Kasumi-1 (cell line): Measurements from ENCODE around the gene PMIS2.

Experiments used
- DNase-seq, 2 experiments: peaks; one replicate each; lab custom pipeline; 2025; lab: John Stamatoyannopoulos, UW

PMIS2 gene

DNA sequence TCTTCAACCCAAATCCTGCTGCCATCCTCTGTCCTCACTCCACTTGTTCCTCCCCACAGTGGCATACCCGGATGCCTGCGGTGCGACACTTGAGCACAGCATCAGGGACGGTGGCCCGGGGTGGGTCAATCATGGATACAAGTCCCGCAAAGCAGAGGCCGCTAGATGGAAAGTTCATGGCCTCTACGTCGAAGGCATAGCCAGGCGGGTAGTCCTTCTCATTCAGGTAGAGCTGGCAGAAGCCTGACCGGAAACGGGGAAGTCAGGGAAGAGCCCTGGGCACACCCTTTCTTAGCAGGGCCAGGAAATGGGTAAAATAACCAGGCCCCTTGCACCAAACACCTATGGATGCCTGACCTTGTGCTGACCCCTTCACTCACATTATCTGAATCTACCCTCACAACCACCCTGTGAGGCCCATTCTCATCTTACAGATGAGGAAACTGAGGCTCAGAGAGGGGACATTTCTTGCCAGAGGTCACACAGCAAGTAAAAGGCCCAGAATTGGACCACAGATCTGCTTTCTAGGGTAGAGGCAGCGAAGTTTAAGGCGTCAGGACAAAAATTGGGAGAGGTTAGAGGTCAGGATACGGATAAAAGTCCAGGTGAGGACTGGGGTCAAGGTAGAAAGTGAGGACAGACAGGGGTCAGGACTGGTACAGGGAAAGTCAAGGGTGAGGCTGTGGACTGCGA, 29.0 kb upstream of the PMIS2 start:
- DNase-seq = no peak

DNA sequence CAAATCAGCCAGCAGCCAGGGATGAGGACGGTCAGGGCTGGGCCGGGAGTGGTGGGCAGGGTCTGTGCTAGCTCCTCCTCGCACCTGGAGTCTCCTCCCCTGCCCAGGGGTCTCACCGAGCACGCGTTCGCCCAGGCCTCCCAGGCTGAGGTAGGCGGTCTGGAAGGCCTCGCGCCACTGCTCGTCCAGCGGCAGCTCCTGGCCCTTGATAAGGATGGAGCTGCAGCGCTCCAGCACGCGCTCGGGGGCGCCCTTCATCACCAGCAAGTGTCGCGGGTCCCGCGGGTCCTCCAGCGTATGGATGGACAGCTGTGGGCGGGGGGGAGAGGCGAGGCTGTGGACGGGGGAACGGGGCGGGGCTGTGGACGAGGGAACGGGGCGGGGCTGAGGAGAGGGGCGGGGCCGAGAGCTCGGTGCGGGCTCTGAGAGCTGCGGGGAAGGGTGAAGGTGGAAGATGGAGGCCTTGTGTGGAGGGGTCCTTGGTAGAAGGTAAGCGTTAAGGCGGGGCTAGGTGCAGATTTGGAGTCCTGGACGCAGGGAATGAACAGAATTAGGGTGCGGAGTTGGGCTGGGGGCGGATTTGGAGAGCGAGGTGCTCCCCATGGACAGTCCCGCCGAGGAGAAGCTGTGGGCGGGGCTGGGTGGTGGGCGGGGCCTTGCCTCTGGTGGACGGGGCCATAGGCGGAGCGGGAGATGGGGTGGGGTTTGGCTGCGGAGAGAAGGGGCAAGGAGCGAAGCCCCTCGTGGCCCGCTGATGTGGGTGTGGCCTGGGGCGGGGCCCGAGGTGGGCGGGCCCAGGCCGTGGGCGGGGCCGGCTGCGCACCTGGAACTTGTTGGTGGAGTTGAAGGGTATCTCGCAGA, 28.2 kb upstream of the PMIS2 start:
- DNase-seq = no peak

DNA sequence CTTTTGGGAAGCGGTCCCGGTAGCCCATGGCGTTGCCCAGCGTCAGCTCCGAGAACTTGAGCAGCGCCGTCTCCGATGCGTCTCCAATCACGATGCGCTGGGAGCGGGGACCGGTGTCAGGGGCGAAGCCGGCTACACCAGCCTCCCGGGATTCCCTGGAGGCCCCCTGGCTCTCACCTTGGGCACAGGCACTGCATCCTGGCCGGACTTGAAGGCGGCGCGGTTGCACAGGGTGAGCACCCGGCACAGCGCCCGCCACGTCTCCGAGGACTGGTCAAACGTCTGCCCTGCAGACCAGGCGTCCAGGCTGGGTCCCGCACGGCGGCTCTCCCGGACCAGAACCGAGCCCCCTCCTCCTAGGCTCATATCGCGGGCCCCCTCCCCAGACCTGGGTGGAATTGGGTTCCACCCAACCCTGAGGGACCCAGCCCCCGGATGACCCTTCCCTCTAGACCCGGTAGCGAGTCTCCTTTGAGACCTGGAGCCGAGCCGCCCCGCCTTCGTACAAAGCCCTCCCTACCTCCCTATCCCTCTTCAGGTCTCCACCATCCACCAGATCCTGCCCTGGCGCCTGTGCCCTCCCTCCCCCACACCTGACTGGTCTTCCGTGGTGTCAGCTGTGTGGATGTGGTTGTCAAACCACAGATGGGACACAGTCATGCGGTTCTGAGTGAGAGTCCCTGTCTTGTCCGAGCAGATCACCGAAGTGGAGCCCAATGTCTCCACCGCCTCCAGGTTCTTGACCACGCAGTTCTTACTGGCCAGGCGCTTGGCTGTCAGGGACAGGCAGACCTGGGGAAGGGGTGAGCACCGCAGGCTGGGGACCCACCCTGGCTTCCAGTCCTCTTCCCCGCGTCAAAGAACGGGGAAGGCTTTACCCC, 27.3 kb upstream of the PMIS2 start:
- no peak for DNase-seq

DNA sequence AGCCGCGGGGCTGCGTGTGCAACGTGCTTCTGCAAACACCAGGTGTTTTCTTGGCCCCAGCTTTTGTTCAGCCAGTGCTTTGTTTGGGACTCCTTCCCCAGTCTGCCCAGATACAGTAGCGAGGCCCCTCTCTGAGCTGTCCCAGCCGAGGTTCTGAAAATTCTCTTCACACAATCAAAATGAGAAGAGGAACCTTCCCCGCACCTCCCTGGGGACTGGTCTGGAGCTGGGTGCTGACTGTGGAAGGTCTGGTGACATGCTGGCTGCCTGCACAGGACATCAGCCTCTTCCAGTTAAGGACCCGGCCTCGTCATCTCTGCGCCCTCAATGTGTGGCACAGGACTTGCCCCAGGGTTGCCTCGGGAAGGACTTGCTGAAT, 26.7 kb upstream of the PMIS2 start:
- DNase-seq = peak; percentile 15 to 27

DNA sequence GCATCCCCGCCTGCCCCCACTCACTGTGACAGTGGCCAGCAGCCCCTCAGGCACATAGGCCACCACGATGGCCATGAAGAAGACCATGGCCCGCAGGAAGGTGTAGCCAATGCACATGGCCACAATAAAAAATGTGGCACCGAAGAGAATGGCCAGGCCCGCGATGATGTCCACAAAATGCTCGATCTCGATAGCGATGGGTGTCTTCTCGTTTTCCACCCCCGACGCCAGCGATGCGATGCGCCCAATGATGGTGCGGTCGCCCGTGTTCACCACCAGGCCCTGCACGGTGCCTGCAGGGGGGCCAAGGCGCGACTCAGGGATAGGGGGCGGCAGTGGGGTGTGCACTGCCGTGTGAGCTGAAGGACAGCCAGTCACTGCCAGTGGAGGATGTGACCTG, 26.2 kb upstream of the PMIS2 start:
- no peak for DNase-seq

DNA sequence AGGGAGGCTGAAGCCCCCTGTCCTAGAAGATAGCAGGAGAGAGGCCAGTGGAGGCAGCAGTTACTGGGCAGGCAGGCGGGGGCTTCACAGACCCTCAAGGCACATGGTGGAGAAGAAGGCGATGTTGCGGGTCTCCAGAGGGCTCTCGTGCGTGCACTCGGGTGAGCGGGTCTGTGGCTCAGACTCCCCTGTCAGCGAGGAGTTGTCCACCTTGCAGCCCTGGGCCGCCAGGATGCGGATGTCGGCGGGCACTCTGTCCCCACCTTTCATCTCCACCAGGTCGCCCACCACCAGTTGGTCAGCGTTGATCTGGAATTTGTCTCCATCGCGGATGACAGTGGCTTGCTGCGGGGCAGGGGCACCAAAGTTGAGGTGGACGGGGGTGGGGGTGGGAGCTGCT, 25.7 kb upstream of the PMIS2 start:
- DNase-seq = no peak

DNA sequence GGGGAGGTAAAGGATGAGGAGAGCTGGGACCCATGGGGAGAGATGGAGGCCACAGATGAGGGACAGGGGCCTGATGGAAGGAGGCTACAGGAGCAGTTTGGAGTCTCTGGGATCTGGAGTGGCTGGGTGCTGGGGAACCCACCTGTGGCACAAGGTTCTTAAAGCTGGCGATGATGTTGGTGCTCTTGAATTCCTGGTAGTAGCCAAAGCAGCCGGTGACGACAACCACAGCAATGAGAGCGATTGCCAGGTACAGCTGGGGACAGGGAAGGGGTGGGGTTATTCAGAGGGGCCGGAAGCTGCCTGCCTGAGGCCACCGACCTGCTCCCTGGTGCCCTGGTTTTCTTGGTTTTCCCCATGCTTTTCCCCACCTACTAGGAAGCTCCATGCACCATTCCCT, 25.3 kb upstream of the PMIS2 start:
- no peak for DNase-seq

DNA sequence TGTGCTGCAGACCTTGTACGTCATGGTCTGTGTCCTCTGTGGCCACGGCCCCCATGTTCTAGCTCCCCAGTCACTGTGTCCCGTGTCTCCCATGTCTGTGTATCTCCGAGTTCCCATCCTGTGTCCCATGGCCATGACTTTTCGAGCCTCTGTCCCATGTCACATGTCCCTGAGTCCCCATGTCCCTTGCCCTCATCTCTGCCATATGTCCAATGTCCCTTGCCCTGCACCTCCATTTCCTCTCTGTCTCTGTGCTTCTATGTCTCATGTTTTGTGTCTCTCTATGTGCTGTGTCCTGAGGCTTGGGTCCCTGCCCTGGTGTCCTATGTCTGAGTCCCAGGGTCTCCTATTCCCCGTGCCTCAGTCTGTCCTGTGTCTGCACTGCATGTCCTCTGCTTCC, 24.5 kb upstream of the PMIS2 start:
- no peak for DNase-seq

DNA sequence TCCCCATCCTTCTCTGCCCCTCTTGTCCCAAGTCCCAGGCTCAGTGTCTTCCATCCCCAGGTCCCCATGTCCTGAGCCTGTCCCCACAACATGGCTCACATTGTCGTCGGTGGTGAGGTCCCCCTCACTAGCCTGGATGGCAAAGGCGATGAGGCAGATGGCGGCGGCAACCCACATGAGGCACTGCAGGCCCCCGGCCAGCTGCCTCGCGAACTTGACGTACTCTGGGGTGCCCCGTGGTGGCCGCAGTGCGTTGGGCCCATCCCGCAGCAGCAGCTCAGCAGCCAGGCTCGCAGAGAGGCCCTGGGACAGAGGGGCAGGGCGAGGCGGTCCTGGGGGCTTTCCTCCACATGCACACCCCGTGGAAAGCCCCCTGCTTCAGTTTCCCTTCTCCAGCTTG, 23.6 kb upstream of the PMIS2 start:
- DNase-seq = no peak

DNA sequence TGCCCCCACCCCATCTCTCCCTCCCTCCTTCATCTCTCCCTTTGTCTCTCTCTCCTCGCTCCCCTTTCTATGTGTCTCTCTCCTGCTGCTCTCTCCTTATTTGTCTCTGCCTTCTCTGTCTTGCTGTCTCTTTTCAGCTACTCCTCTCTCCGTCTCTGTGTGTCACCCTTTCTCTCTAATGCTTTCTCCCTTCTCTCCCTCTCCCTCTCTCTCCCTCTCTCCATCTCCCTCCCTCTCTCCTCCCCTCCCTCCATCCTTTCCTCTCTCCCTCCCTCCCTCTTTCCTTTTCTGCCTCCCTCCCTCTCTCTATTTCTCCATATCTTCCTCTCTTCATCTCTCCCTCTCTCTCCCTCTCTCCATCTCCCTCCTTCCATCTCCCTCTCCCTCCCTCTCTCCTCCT, 23.2 kb upstream of the PMIS2 start:
- DNase-seq = no peak

DNA sequence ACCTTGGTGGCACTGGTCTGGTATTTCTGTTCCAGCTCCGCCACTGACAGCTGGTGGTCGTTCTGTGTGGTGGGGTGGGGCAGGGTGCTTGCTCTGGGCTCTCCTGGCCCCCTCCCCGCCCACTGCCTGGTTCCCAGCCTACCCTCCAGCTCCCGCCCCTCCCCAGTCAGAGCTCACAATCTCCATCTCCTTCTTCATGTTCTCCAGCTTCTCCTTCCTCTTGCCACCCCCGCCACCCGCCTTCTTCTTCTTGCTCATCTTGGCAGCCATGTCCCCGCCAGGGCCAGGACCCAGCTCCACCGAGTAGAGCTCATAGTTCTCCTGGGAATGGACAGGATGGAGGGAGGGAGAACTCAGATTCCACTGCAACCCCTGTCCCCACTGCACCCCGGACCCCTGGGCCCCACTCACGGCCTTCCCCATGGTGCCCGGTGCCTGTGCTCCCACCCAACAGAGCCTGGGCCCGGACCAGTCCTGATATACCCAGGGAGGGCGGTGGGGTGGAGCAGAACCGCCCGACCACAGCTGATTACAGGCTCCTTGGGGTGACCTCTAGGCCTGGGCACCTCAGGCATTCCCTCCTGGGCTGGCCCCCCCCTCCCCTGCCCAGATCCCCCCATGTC, 22.7 kb upstream of the PMIS2 start, which contains the start of gene ATP4A:
TSS of gene ATP4A (minus strand) at position 452 of the 623 bp plus-strand sequence. CDS start at position 423, 29 bp downstream.
- no peak for DNase-seq

DNA sequence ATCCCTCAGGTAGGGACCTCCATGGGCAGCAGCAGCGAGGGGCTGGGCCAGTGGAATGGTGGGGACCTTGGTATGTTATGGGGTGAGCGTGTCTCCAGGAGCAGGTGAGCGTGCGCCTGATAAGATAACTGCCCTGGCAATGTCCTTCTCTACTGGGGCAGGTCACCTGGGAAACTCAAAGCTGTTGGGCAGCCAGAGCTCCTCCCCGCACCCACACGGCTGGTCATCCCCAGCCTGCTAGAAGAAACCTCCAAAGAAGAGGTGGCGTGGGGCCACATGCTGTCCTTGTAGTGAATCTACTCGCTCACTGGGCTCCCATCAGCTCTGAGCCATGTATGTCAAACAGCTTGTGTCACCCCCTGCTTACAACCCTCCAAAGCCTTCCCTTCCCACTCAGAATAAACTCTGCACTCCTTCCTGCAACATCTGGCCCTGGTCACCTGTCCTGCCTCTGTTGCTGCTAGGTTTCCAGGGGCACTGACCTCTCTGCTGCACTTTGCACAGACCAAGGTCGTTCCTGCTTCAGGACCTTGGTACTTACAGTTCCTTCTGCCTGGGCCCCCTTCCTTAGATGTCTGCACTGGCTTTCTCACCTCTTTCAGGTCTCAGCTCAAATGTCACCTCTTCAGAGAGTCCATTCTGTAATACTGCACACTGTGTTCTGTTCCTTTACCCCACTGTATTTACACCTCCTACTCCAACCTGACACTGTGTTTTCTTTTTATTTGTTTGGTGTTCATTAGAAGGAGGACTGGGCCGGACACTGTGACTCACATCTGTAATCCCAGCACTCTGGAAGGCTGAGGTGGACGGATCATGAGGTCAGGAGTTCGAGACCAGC, 20.7 kb upstream of the PMIS2 start:
- no peak for DNase-seq

DNA sequence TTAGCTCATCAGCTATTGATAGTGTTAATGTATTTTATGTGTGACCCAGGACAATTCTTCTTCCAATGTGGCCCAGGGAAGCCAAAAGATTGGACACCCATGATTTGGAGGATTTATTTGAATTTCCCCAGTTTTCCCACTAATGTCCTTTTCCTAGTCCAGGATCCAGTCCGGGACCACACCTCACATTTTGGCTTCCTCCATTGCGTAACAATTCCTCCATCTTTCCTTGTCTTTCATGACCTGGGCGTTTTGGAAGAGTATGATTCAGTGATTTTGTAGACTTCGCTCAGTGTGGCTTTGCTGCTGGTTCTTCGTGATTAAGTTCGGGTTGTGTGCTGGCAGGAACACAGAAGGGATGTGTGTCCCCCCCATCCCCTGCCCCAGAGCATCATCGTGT, 19.2 kb upstream of the PMIS2 start:
- DNase-seq = no peak

DNA sequence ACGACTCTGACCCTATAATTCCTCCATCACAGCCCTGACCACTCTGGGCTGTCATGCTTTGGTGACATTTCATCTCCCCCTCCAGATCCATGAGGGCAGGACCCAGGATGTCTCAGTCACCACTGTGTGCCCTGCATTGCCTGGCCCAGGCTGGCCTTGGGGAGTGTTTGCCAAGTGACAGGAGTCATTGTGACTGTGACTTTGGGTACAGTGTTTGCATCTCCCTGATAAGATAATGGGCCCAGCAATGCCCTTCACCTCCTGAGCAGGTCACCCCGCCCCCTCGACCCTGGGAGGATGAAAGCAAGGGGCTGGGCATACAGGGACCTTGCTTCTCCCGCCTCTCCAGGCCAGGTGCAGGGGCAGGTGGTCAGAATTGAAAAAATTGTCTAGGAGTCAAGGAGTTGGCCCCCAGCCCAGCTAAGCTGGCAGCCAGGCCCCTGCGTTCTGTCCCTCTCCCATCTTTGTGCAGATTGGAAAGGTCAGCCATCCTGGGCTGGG, 16.6 kb upstream of the PMIS2 start:
- DNase-seq = no peak

DNA sequence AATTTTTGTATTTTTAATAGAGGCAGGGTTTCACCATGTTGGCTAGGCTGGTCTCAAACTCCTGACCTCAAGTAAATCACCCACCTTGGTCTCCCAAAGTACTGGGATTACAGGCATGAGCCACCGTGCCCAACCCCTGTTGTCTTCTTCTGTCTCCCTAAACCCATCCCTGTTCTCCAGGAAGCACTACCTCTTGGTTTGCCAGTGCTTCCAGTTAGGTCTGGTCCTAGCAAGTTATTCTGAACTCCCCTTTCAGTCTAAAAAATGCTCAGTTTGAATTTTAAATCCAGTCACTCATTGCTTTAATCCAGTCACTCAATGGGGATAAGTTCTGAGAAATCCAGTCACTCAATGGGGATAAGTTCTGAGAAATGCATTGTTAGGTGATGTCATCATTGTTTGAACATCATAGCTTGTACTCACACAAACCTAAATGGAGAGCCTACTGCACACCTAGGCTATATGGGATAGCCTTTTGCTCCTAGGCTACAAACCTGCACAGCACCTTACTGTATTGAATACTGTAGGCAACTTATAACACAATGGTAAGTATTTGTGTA, 14.5 kb upstream of the PMIS2 start:
- no peak for DNase-seq

DNA sequence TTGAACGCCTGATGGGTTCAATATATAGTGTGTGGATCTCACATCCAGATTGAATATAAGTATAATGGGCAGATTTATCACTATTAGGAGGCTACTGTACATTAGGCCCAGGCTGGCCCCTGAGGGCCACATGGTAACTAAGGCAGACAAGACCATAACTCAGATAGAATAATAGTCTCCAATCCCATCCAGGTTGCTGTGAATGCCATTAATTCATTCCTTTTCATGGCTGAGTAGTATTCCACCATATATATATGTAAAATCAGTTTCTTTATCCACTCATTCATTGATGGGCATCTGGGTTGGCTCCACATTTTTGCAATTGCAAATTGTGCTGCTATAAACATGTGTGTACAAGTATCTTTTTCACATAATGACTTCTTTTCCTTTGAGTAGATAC, 8.1 kb upstream of the PMIS2 start:
- no peak for DNase-seq

DNA sequence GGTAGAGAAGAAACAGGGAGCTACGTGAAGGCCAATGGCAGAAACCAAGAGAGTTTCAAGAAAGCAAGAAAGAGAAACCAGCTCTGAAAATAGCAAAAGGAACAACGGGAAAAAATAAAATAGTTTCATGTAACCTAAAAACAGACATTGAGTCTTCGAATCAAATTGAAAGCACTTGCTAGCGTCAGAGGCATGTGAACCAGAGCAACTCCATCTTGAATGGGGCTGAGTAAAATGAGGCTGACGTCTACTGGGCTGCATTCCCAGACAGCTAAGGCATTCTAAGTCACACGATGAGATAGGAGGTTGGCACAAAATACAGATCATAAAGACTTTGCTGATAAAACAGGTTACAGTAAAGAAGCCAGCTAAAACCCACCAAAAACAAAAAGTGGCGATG, 7.3 kb upstream of the PMIS2 start:
- DNase-seq = no peak

DNA sequence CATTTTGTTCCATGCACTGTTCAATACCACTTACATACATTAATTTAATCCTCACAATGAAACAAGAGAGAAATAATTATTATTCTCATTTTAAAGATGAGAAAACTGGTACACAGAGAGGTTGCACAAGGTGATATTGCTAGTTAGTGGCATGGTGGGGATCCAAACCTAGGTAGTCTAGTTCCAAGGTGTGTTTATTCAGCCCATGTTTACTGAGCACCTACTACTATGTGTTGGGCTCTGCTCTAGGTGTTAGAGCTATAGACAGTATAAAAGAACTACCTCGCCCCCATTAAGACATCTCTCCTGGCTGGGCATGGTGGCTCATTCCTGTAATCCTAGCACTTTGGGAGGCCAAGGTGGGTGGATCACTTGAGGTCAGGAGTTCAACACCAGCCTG, 3.2 kb upstream of the PMIS2 start:
- DNase-seq = no peak

DNA sequence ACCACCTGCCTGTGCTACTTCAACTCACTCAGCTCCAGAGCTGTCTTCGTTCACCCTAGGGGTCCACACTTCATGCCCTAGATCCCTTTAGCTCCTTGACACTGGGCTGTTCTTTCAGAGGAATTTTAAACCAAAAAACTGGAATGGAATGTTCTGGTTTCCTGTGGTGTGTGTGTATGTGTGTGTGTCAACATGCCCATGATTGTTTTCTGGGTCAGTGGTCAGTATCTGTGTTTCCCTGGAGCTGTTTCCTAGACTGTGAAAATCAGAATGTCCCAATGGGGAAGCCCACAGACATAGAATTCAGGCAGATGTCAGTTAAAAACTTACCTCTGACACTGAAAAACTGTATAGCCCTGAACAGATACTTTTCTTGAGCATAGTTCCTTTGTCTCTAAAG, 1.3 kb downstream of the PMIS2 start:
- DNase-seq = no peak

DNA sequence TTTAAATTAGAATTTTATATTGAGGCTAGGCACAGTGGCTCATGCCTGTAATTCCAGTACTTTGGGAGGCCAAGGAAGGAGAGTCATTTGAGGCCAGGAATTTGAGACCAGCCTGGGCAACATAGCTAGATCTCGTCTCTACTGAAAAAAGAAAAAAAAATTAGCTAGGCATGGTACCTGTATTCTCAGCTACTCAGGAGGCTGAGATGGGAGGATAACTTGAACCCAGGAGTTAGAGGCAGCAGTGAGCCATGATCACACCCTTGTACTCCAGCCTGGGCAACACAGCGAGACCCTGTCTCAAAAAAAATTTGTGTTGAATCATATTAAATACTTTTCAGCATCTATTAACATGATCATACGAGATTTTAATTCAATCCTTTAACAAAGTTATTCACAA, 4.9 kb downstream of the PMIS2 start:
- no peak for DNase-seq

DNA sequence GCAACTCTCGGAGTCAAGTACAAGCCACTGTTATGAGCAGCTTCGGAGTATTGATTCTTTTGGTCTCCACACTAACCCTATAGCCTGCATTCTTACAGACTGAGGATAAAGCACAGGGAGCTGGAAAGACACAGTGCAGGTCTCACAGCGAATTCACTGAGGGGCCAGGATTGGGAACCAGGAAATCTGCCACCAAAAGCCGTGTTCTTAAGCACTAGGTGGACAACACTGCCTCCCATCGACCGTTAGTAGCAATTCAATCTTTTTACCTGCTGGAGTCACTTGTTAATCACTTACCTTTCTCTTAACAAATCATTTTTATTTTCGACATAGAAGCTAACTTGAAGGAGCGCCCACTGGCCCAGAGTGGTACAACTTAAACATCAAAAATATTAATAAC, 6.3 kb downstream of the PMIS2 start:
- DNase-seq = peak; percentile 48 to 73
